Activated CD8-positive, alpha-beta T cell treated with anti-CD3 and anti-CD28 coated beads, Interleukin-2, amount 10 ng/mL, durations not matched to agents 7 days and 5 days (primary cell): ENCODE measurements around the gene CAPN11. TPM values are rescaled to one million over a fixed set of nuclear protein-coding genes. Genes with fewer than 3 reads are reported as not detected.
A peak's percentile ranks its signal among the peaks of the same experiment; 100 is the strongest.

Source experiments
- ATAC-seq: fragments of 150-1000 bp; cut with Tn5 transposase; one replicate; pipeline ENCODE4 v1.10.0; 2021; ENCODE audit warnings: moderate library complexity
- CTCF ChIA-PET: fragments of 350-600 bp; sonication (Branson Sonifier 250); formaldehyde crosslinking; loops from one replicate; lab custom pipeline; 2021; ENCODE audit warnings: antibody characterized with exemption; lab: Charles Lee
- POLR2A ChIA-PET: fragments of 350-600 bp; sonication (Branson Sonifier 250); formaldehyde crosslinking; loops from one replicate; lab custom pipeline; 2021; ENCODE audit warnings: antibody characterized with exemption; lab: Charles Lee
- DNase-seq: peaks from one replicate; pipeline ENCODE4 v3.0.0-alpha.2; 2020
- H3K27ac Mint-ChIP-seq: one replicate; pipeline ENCODE4 v1.8.0; 2021; ENCODE audit warnings: mild to moderate bottlenecking, mixed read lengths
- H3K27me3 Mint-ChIP-seq: one replicate; pipeline ENCODE4 v1.8.0; 2021; ENCODE audit warnings: low read depth, mixed read lengths
- H3K36me3 Mint-ChIP-seq: one replicate; pipeline ENCODE4 v1.8.0; 2021; ENCODE audit warnings: low read depth, mixed read lengths
- H3K4me1 Mint-ChIP-seq: one replicate; pipeline ENCODE4 v1.8.0; 2021; ENCODE audit warnings: low read depth, mixed read lengths
- H3K4me3 Mint-ChIP-seq: one replicate; pipeline ENCODE4 v1.8.0; 2021; ENCODE audit warnings: mild to moderate bottlenecking, mixed read lengths
- H3K9me3 Mint-ChIP-seq: one replicate; pipeline ENCODE4 v1.8.0; 2022; ENCODE audit warnings: mixed read lengths; ENCODE audit not compliant: insufficient read depth
- total RNA-seq, 2 experiments: library from RNA; stranded (reverse); gene quantifications; one replicate each; pipeline ENCODE4 v1.2.3, GENCODE V29; 2021

CAPN11 gene
- total RNA-seq, 2 experiments from 2014 or later, result 0.58 to 0.70 TPM

DNA sequence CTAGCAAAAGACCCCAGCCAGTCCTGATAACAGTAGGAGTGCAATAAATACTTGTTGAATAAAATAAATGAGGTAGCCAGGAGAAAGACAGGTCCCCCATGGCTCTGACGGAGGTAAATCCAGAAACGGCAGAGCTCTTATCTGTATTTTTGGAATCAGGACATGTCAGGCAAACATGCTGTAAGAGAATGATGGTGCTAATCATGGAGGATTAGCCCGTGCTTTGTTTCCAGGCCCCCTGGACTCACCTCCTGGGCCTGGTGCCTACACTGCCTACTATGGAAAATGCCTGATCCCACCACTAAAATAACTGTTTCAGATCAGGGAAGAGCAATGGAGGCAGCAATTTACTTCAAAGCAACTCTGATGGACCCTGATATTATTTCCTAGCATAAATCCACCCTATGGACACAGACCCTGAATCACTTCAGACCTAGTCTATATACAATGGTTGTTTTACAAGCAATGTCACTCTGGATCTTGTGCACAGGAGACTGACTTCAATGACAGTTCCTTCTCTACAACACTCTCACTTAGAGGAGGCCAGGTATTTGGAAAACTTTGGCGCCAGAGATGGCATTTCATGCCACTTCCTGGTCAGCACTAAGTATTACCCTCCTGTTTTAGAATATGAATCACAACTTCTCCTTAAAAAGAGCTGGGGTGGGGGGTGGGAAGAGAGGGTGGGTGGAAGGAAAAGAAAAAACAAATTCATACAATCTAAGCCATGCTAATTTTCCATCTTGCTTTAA is 37.8 kb upstream of the CAPN11 start:
- Mint-ChIP-seq H3K27me3 (no peaks in the 10 kb centered on the region), H3K36me3 (peaks cover 36% of the 10 kb centered on the region), H3K4me3 (no peak overlapping the region), H3K9me3 (no peaks in the 10 kb centered on the region), H3K27ac (no peak overlapping the region), H3K4me1 (peaks cover 85% of the 10 kb centered on the region)
- ATAC-seq, result no peak
- CTCF ChIA-PET, result no interaction called here
- POLR2A ChIA-PET, result interaction anchor here (1.4 kb wide), 1 partner anchor 126 kb away, joined by 4 read pairs; the partner anchor contains the start of gene HSP90AB1
- DNase-seq, result no peak

GRCh38 chr6:44122801-44123200 is 35.8 kb upstream of the CAPN11 start:
- peak overlapping the region; percentile 50 for H3K4me3 Mint-ChIP-seq
- no peaks in the 10 kb centered on the region for H3K27me3 Mint-ChIP-seq
- peaks cover 35% of the 10 kb centered on the region for H3K36me3 Mint-ChIP-seq
- ChIA-PET POLR2A (interaction anchor here (0.6 to 1.2 kb wide), 2 partner anchors 124 to 142 kb away, joined by 4 to 5 read pairs; partner anchors contain the start of gene HSP90AB1), CTCF (interaction anchor here (0.7 to 1.1 kb wide), 3 partner anchors 9 to 27 kb away, joined by 3 to 6 read pairs (median 3); no protein-coding TSS in a partner anchor)
- H3K4me1 Mint-ChIP-seq, result peaks cover 78% of the 10 kb centered on the region
- no peaks in the 10 kb centered on the region for H3K9me3 Mint-ChIP-seq
- ATAC-seq (peak; percentile 29), DNase-seq (peak; percentile 66)
- peak overlapping the region; percentile 72 for H3K27ac Mint-ChIP-seq

- peak overlapping the region; percentile 72 for H3K27ac Mint-ChIP-seq
- H3K4me1 Mint-ChIP-seq, result peaks cover 75% of the 10 kb centered on the region
- peaks cover 30% of the 10 kb centered on the region for H3K36me3 Mint-ChIP-seq
- H3K9me3 Mint-ChIP-seq, result no peaks in the 10 kb centered on the region
- ATAC-seq (no peak), DNase-seq (no peak)
- peak overlapping the region; percentile 50 for H3K4me3 Mint-ChIP-seq
- ChIA-PET CTCF (interaction anchor here (0.7 to 1.1 kb wide), 2 partner anchors 10 to 24 kb away, joined by 3 to 6 read pairs; no protein-coding TSS in a partner anchor), POLR2A (interaction anchor here (1.2 to 1.5 kb wide), 2 partner anchors 20 to 123 kb away, joined by 3 to 5 read pairs; partner anchors contain the start of gene HSP90AB1)
- no peaks in the 10 kb centered on the region for H3K27me3 Mint-ChIP-seq
These were observed 35.1 kb upstream of the CAPN11 start for GRCh38 chr6:44123544-44123943.

- POLR2A ChIA-PET, result no interaction called here
- Mint-ChIP-seq H3K27me3 (no peaks in the 10 kb centered on the region), H3K9me3 (no peaks in the 10 kb centered on the region), H3K4me1 (peaks cover 63% of the 10 kb centered on the region), H3K36me3 (peaks cover 26% of the 10 kb centered on the region), H3K4me3 (peak overlapping the region; percentile 91), H3K27ac (peak overlapping the region; percentile 90)
- CTCF ChIA-PET, result no interaction called here
- ATAC-seq (peak; percentile 47), DNase-seq (peak; percentile 71)
These were observed 32.1 kb upstream of the CAPN11 start for GRCh38 chr6:44126320-44127149.

GRCh38 chr6:44127186-44128019 is 31.2 kb upstream of the CAPN11 start, which contains the start of the genes MRPL14 and TMEM63B:
Gene MRPL14 (minus strand): TSS chr6:44127452. CDS start chr6:44116611, 10,841 bp downstream.
Gene TMEM63B (plus strand): TSS chr6:44127554. CDS start chr6:44134585, 7,031 bp downstream.
- Mint-ChIP-seq H3K4me1 (peaks cover 56% of the 10 kb centered on the region), H3K4me3 (peak within 1 kb of the TSS; percentile 91), H3K9me3 (no peaks in the 10 kb centered on the region), H3K27ac (peak within 1 kb of the TSS; percentile 90), H3K27me3 (peaks cover 2% of the 10 kb centered on the region), H3K36me3 (peaks cover 26% of the 10 kb centered on the region)
- POLR2A ChIA-PET, result interaction anchor here (0.7 to 1.0 kb wide), 2 partner anchors 119 to 121 kb away, joined by 3 to 4 read pairs; partner anchors contain the start of gene HSP90AB1
- ATAC-seq (peak; percentile 84), DNase-seq (peak; percentile 90)
- CTCF ChIA-PET, result interaction anchor here (0.7 to 0.9 kb wide), 2 partner anchors 27 to 97 kb away, joined by 3 read pairs; no protein-coding TSS in a partner anchor

DNA sequence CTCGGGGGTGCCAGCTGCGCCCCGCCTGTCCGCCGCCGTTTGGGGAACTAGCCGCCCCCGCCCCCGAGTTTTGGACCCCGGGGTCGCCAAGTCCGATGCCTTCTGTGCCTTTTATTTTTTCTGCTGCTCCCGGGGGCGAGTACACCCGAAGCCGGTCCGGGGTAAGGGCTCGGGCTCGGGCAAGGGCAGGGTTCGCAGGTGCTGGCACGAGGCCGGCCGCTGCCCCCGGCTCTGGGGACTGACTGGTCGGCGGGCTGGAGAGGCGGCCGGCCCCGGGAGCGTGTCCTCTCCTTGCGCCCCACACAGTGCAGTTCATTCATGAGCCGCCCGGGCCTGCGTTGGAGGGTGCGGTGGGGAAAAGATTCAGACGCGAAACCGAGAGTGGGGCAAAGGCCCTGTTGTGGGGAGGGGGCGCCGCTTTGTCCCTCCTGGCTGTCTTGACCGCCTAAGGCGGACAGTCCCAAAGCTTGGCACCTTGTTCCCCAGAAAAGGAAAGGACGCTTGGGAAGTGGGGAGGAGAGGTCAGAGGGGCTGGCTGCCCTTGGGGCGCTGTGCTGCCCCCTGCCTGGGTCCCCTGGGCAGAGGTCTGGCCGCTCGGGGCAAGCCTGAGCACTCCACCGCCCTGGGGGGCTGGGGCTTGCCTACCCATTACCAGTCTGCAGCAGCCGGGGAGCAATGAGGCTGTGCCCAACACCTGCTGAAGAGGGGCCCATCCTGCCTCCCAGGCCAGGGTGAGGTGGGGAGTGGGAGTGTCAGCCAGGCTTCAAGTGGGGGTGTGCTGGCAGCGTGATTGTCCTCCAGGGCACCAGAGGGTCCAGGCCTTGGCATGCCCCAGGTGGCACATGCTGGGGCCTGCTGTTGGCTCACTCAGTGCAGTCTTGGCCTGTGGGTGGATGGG is 30.4 kb upstream of the CAPN11 start:
- peaks cover 2% of the 10 kb centered on the region for H3K27me3 Mint-ChIP-seq
- ATAC-seq (no peak), DNase-seq (peak; percentile 33)
- CTCF ChIA-PET, result interaction anchor here (0.7 to 1.0 kb wide), 3 partner anchors 17 to 96 kb away, joined by 3 read pairs; no protein-coding TSS in a partner anchor
- POLR2A ChIA-PET, result interaction anchor here (0.7 to 1.0 kb wide), 2 partner anchors 118 to 120 kb away, joined by 3 to 4 read pairs; partner anchors contain the start of gene HSP90AB1
- peaks cover 47% of the 10 kb centered on the region for H3K4me1 Mint-ChIP-seq
- peak overlapping the region; percentile 72 for H3K4me3 Mint-ChIP-seq
- H3K36me3 Mint-ChIP-seq, result peaks cover 26% of the 10 kb centered on the region
- no peaks in the 10 kb centered on the region for H3K9me3 Mint-ChIP-seq
- no peak overlapping the region for H3K27ac Mint-ChIP-seq

GRCh38 chr6:44129841-44130322 is 28.7 kb upstream of the CAPN11 start:
- Mint-ChIP-seq H3K27me3 (peaks cover 2% of the 10 kb centered on the region), H3K4me1 (peaks cover 33% of the 10 kb centered on the region), H3K36me3 (peaks cover 14% of the 10 kb centered on the region), H3K27ac (no peak overlapping the region), H3K9me3 (no peaks in the 10 kb centered on the region), H3K4me3 (no peak overlapping the region)
- ATAC-seq (no peak), DNase-seq (no peak)
- POLR2A ChIA-PET, result no interaction called here
- CTCF ChIA-PET, result interaction anchor here (0.7 to 1.3 kb wide), 4 partner anchors 13 to 43 kb away, joined by 3 to 4 read pairs (median 4); no protein-coding TSS in a partner anchor

GRCh38 chr6:44131892-44132291 is 26.7 kb upstream of the CAPN11 start:
- ATAC-seq, result no peak
- ChIA-PET POLR2A (no interaction called here), CTCF (interaction anchor here (1.0 to 2.6 kb wide), 7 partner anchors 10 to 37 kb away, joined by 3 to 10 read pairs (median 3); no protein-coding TSS in a partner anchor)
- Mint-ChIP-seq H3K36me3 (no peaks in the 10 kb centered on the region), H3K4me1 (peaks cover 16% of the 10 kb centered on the region), H3K9me3 (no peaks in the 10 kb centered on the region), H3K27me3 (peaks cover 2% of the 10 kb centered on the region), H3K27ac (no peak overlapping the region), H3K4me3 (no peak overlapping the region)
- DNase-seq, result no peak

- Mint-ChIP-seq H3K9me3 (no peaks in the 10 kb centered on the region), H3K4me1 (peaks cover 16% of the 10 kb centered on the region), H3K27ac (no peak overlapping the region), H3K36me3 (no peaks in the 10 kb centered on the region), H3K4me3 (no peak overlapping the region), H3K27me3 (peaks cover 2% of the 10 kb centered on the region)
- ATAC-seq (no peak), DNase-seq (no peak)
- POLR2A ChIA-PET, result no interaction called here
- CTCF ChIA-PET, result interaction anchor here (0.7 to 2.6 kb wide), 8 partner anchors 10 to 113 kb away, joined by 3 to 10 read pairs (median 3); no protein-coding TSS in a partner anchor
These were observed 26.1 kb upstream of the CAPN11 start for GRCh38 chr6:44132476-44132875.
